PC-3 (cell line): ENCODE data around the gene RHBDD3. TPM values are rescaled to one million over a fixed set of nuclear protein-coding genes. Genes with fewer than 3 reads are reported as not detected.

ENCODE experiments used
- ATAC-seq: fragments of 200-7000 bp; cut with Tn5 transposase; 2 replicates; pipeline ENCODE4 v1.9.1; 2020; ENCODE audit warnings: mild to moderate bottlenecking, moderate library complexity
- BruUV-seq: library from RNA; stranded (reverse); fragments of 400-500 nt; replicated peaks from 2 replicates; lab custom pipeline; 2021; lab: Mats Ljungman, UMichigan
- CTCF ChIA-PET: fragments of 300-600 bp; sonication (Branson Sonifier 250); formaldehyde crosslinking; loops from one replicate; lab custom pipeline; 2022; ENCODE audit warnings: antibody characterized with exemption; lab: Charles Lee
- POLR2A ChIA-PET: fragments of 300-600 bp; sonication (Branson Sonifier 250); formaldehyde crosslinking; loops from one replicate; lab custom pipeline; 2022; ENCODE audit warnings: antibody characterized with exemption; ENCODE audit not compliant: unreplicated experiment; lab: Charles Lee
- DNase-seq: peaks from one replicate; pipeline ENCODE4 v3.0.0-alpha.2; 2015
- H2AFZ ChIP-seq: fragments of 300-600 bp; sonication (generic); 2 replicates; pipeline ENCODE4 v1.6.0; 2016; ENCODE audit warnings: antibody characterized with exemption, low read length
- H3F3A ChIP-seq: fragments of 300-600 bp; sonication (generic); one replicate; pipeline ENCODE4 v1.6.0; 2017; ENCODE audit warnings: antibody characterized with exemption, low read length, control low read depth, mild to moderate bottlenecking; ENCODE audit not compliant: unreplicated experiment
- H3K27ac ChIP-seq: fragments of 300-600 bp; sonication (generic); 2 replicates; pipeline ENCODE4 v1.5.1; 2016; ENCODE audit warnings: mild to moderate bottlenecking, low read length
- H3K27me3 ChIP-seq: fragments of 300-600 bp; sonication (generic); 2 replicates; pipeline ENCODE4 v1.6.1; 2016; ENCODE audit warnings: low read length, mixed read lengths
- H3K36me3 ChIP-seq: fragments of 300-600 bp; sonication (generic); 2 replicates; pipeline ENCODE4 v1.6.1; 2016; ENCODE audit warnings: low read depth, mixed run types, low read length, mixed read lengths
- H3K4me1 ChIP-seq: fragments of 300-600 bp; sonication (generic); 2 replicates; pipeline ENCODE4 v1.5.1; 2016; ENCODE audit warnings: low read length; ENCODE audit not compliant: insufficient read depth
- H3K4me2 ChIP-seq: fragments of 300-600 bp; sonication (generic); 2 replicates; pipeline ENCODE4 v1.6.0; 2016; ENCODE audit warnings: low read length
- H3K4me3 ChIP-seq: fragments of 300-600 bp; sonication (generic); 2 replicates; pipeline ENCODE4 v1.5.1; 2016; ENCODE audit warnings: mild to moderate bottlenecking, low read length, mixed read lengths
- H3K79me2 ChIP-seq: fragments of 300-600 bp; sonication (generic); 2 replicates; pipeline ENCODE4 v1.6.1; 2017; ENCODE audit warnings: low read length, mixed read lengths
- H3K9ac ChIP-seq: fragments of 300-600 bp; sonication (generic); 2 replicates; pipeline ENCODE4 v1.6.0; 2016; ENCODE audit warnings: mild to moderate bottlenecking, low read length
- H3K9me2 ChIP-seq: fragments of 300-600 bp; sonication (generic); replicated peaks from 2 replicates; pipeline ENCODE4 v1.6.1; 2016; ENCODE audit warnings: mixed run types, low read length, mixed read lengths
- H3K9me3 ChIP-seq: fragments of 300-600 bp; sonication (generic); 2 replicates; pipeline ENCODE4 v1.6.1; 2016; ENCODE audit warnings: low read length, mixed read lengths
- H4K20me1 ChIP-seq: fragments of 300-600 bp; sonication (generic); 2 replicates; pipeline ENCODE4 v1.6.1; 2016; ENCODE audit warnings: low read length, mixed read lengths
- CTCF ChIP-seq: fragments of 300-600 bp; sonication (generic); conservative IDR thresholded peaks from 2 replicates; pipeline ENCODE4 v1.5.1; 2017; ENCODE audit warnings: antibody characterized with exemption, low read depth, mild to moderate bottlenecking, low read length
- EZH2 ChIP-seq: fragments of 300-600 bp; sonication (generic); IDR thresholded peaks from one replicate; pipeline ENCODE4 v1.6.1; 2017; ENCODE audit warnings: antibody characterized with exemption, mild to moderate bottlenecking, low read length; ENCODE audit not compliant: unreplicated experiment
- EZH2phosphoT487 ChIP-seq: fragments of 300-600 bp; sonication (generic); IDR thresholded peaks from 2 replicates; pipeline ENCODE4 v1.6.1; 2018; ENCODE audit warnings: mild to moderate bottlenecking, antibody characterized with exemption, low read length, borderline replicate concordance
- intact Hi-C: fragments of 100-400 bp; cut with micrococcal nuclease; formaldehyde crosslinking; loops from 2 replicates; pipeline ENCODE4 v1.9.0; 2023
- total RNA-seq: library from RNA; depleted of rRNA; stranded (reverse); fragments of >200 nt; gene quantifications from 2 replicates; pipeline ENCODE4 v1.2.3, GENCODE V29; 2014

RHBDD3 gene
- total RNA-seq, 1 experiment from 2014 or later = 23.7 TPM

- Histone ChIP-seq H3K27ac (no peak overlapping the region), H3K9ac (no peak overlapping the region), H3F3A (no peaks in the 10 kb centered on the region), H3K4me1 (peaks cover 6% of the 10 kb centered on the region; the same call in 1 of the 2 replicates), H3K79me2 (no peaks in the 10 kb centered on the region), H3K4me3 (no peak overlapping the region), H3K9me3 (no peaks in the 10 kb centered on the region), H2AFZ (no peak overlapping the region), H4K20me1 (no peaks in the 10 kb centered on the region), H3K4me2 (no peak overlapping the region), H3K9me2 (no peaks in the 10 kb centered on the region), H3K36me3 (no peaks in the 10 kb centered on the region), H3K27me3 (no peaks in the 10 kb centered on the region)
- no peak for ATAC-seq
- no peak for DNase-seq
- POLR2A ChIA-PET = no interaction called here
- TF ChIP-seq CTCF (no peak), EZH2phosphoT487 (no peak), EZH2 (no peak)
- no TSS peak for BruUV-seq
- CTCF ChIA-PET = no interaction called here
- intact Hi-C loops = no loop called here
Measured at GRCh38 chr22:29218758-29219408, 48.9 kb downstream of the RHBDD3 start.

DNA sequence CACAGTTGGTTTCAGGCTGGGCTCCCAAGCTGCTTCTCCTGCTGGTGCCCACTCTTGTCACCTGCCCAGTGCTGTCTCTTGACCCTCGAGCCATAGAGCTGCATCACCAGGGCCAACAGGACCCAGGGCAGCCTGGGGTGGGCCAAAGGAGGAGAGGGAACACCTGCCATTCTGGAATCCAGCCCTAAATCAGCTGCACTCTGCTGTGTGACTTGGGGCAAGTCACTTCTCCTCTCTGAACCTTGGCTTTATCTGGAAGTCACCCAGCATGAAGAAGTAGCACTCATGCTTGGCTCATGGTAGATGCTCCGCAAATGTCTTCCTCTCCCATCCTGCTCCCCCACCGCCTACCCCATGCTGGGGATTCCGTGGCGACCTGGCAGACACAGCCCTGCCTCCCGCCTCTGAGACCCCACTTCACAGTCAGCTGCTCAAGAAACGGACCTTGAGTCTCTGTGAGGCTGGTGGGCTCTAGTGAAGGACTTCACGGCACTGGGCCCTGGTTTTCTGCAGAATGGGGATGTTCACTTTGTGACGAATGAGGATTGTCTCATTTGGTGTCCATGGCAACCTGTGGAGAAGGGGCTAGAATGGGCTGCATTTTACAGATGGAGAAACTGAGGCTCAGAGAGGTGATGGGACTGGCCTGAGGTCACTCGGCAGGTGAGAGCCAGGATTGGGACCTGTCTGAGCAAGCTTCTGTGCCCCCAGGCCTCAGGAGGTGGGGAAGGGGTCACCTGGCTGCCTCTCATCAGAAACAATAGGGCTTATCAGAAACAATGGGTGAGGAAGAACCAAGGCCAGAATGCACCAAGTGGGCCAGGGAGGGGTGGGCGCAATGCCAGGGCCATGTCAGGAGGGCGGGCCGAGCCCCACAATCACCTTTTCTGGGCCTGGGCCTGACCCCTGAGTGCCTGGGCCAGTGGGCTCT, 49.7 kb downstream of the RHBDD3 start:
- Histone ChIP-seq H3K9me3 (no peaks in the 10 kb centered on the region), H3K4me1 (peaks cover 6% of the 10 kb centered on the region; the same call in 1 of the 2 replicates), H3K9me2 (no peaks in the 10 kb centered on the region), H3K27ac (no peak overlapping the region), H3K4me2 (no peak overlapping the region), H3K4me3 (no peak overlapping the region), H2AFZ (no peak overlapping the region), H3F3A (no peaks in the 10 kb centered on the region), H3K27me3 (no peaks in the 10 kb centered on the region), H3K36me3 (no peaks in the 10 kb centered on the region), H3K9ac (no peak overlapping the region), H3K79me2 (no peaks in the 10 kb centered on the region), H4K20me1 (no peaks in the 10 kb centered on the region)
- DNase-seq (no peak), ATAC-seq (no peak)
- intact Hi-C loops = no loop called here
- ChIA-PET POLR2A (no interaction called here), CTCF (no interaction called here)
- no peak for TF ChIP-seq EZH2
- no peak for TF ChIP-seq EZH2phosphoT487
- TF ChIP-seq CTCF = no peak
- BruUV-seq = no TSS peak
